ENCODE data around the gene KLK5. TPM values are rescaled to one million over a fixed set of nuclear protein-coding genes. Genes with fewer than 3 reads are reported as not detected.

Gene KLK5
- total RNA-seq, 1 donor from 2014 or later = 3.4 TPM

DNA sequence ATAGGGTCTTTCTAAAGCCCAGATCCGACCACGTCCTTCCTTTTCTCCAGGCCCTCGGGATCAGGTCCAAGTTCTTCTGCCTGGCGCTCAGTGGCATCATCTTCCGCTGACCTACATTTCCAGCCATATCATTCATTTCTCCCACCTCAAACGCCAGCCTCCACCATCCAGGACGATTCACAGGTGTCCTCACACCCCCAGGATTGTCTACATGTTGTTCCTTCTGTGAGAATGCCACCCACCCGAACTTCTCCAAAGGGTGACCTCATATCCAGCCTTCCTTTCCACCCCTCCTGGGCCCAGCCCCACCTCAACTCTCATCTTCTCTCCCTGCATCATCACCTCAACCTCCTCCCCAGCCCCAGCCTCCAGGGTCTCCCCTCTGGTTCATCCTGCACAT lies 4.7 kb upstream of the KLK5 start:
- FAIRE-seq = peak; percentile 62
- no peak for DNase-seq (ENCODE audit: low read depth)
- Histone ChIP-seq H3K4me3 (ENCODE audit: low read depth, low read length) (no peak overlapping the region), H3K27me3 (ENCODE audit: control insufficient read depth, insufficient read depth, low read length) (peaks cover 2% of the 10 kb centered on the region), H3K36me3 (ENCODE audit: control insufficient read depth, insufficient read depth, low read length) (no peaks in the 10 kb centered on the region)
- TF ChIP-seq, protein P1, sequence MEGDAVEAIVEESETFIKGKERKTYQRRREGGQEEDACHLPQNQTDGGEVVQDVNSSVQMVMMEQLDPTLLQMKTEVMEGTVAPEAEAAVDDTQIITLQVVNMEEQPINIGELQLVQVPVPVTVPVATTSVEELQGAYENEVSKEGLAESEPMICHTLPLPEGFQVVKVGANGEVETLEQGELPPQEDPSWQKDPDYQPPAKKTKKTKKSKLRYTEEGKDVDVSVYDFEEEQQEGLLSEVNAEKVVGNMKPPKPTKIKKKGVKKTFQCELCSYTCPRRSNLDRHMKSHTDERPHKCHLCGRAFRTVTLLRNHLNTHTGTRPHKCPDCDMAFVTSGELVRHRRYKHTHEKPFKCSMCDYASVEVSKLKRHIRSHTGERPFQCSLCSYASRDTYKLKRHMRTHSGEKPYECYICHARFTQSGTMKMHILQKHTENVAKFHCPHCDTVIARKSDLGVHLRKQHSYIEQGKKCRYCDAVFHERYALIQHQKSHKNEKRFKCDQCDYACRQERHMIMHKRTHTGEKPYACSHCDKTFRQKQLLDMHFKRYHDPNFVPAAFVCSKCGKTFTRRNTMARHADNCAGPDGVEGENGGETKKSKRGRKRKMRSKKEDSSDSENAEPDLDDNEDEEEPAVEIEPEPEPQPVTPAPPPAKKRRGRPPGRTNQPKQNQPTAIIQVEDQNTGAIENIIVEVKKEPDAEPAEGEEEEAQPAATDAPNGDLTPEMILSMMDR (IDR thresholded peaks at IDR 0.05; ENCODE audit: insufficient read depth, low read length, severe bottlenecking) = no peak

DNA sequence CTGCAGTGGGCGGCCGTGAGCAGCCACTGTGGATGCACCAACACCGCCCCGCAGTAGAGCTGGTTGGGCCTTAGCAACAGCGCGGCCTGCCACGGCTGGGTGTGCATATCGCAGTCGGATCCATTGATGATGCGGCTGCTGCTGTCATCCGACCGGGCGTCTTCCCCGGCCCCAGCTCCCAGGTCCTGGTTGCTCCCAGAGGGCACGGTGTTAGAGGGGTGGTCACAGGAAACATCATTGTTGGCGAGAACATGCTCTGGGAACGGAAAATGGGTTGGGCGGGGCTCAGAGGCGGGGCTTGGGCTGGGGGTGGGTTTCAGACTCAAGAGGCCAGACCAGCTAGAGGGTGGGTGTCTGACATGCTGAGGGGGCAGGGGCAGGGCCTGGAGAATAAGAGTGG lies 3.0 kb downstream of the KLK5 start:
- DNase-seq (ENCODE audit: low read depth) = no peak
- H3K27me3 ChIP-seq (ENCODE audit: control insufficient read depth, insufficient read depth, low read length) = no peaks in the 10 kb centered on the region
- no peaks in the 10 kb centered on the region for H3K36me3 ChIP-seq (ENCODE audit: control insufficient read depth, insufficient read depth, low read length)
- no peak overlapping the region for H3K4me3 ChIP-seq (ENCODE audit: low read depth, low read length)
- TF ChIP-seq, protein P1 (IDR thresholded peaks at IDR 0.05; ENCODE audit: insufficient read depth, low read length, severe bottlenecking) = no peak
- no peak for FAIRE-seq

DNA sequence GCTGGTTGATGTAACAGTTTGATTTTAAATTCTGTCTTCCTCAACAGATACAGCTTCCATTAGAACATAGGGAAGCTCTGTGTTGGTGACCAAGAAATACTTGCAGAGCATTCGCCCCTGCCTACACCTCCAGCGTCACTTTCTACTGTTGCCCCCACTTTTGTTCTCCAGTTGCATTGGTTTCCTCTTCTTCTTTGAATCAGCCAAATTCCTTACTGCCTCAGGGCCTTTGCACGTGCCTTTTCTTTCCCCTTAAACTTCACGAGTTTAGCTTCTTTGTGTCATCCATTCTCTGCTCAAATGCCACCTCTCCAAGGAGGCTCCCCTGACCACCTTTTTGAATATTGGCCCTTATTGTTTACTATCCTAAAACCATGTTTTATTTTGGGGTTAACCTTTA lies 5.7 kb downstream of the KLK5 start:
- FAIRE-seq (no peak), DNase-seq (ENCODE audit: low read depth) (no peak)
- no peaks in the 10 kb centered on the region for H3K36me3 ChIP-seq (ENCODE audit: control insufficient read depth, insufficient read depth, low read length)
- TF ChIP-seq, protein P1 (IDR thresholded peaks at IDR 0.05; ENCODE audit: insufficient read depth, low read length, severe bottlenecking) = no peak
- no peak overlapping the region for H3K4me3 ChIP-seq (ENCODE audit: low read depth, low read length)
- H3K27me3 ChIP-seq (ENCODE audit: control insufficient read depth, insufficient read depth, low read length) = no peaks in the 10 kb centered on the region

DNA sequence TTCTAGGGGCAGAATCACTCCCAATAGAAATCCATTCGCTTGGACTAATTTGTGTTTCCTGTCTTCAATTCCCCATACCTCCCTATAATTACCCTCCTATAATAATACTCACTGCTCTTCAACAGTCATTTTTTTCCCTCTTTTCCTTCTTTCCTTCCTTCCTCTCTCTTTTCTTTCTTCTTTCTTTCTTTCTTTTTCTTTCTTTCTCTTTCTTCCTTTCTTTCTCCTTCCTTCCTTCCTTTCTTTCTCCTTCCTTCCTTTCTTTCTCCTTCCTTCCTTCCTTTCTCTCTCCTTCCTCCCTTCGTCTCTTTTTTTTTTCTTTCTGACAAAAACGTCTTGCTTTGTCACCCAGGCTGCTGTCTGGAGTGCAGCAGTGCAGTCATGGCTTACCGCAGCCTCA lies 8.0 kb downstream of the KLK5 start:
- H3K27me3 ChIP-seq (ENCODE audit: control insufficient read depth, insufficient read depth, low read length) = no peaks in the 10 kb centered on the region
- FAIRE-seq (no peak), DNase-seq (ENCODE audit: low read depth) (no peak)
- no peak overlapping the region for H3K4me3 ChIP-seq (ENCODE audit: low read depth, low read length)
- TF ChIP-seq, protein P1 (IDR thresholded peaks at IDR 0.05; ENCODE audit: insufficient read depth, low read length, severe bottlenecking) = no peak
- H3K36me3 ChIP-seq (ENCODE audit: control insufficient read depth, insufficient read depth, low read length) = no peaks in the 10 kb centered on the region

DNA sequence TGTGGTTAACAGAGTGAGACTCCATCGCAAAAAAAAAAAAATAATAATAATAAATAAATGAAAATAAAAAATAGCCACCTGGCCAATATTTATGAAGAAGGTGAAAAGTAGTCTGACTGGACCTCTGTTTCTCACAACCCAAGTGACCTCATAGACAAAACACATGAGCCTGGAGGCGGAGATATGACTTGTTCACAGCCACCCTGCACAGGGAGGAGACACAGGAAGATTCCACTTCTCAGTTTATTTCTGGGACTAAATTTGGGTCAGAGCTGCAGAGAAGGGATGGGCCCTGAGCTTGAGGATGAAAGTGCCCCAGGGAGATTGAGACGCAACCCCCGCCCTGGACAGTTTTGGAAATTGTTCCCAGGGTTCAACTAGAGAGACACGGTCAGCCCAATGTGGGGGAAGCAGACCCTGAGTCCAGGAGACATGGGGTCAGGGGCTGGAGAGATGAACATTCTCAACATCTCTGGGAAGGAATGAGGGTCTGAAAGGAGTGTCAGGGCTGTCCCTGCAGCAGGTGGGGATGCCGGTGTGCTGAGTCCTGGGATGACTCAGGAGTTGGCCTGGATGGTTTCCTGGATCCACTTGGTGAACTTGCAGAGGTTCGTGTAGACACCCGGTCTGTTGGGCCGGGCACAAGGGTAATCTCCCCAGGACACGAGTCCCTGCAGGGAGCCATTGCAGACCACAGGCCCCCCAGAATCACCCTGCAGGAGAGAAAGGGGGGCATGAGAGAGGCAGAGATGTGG lies 9.6 kb downstream of the KLK5 start:
- TF ChIP-seq, protein P1 (IDR thresholded peaks at IDR 0.05; ENCODE audit: insufficient read depth, low read length, severe bottlenecking) = no peak
- DNase-seq (ENCODE audit: low read depth) = peak; percentile 37
- Histone ChIP-seq H3K27me3 (ENCODE audit: control insufficient read depth, insufficient read depth, low read length) (no peaks in the 10 kb centered on the region), H3K36me3 (ENCODE audit: control insufficient read depth, insufficient read depth, low read length) (no peaks in the 10 kb centered on the region), H3K4me3 (ENCODE audit: low read depth, low read length) (no peak overlapping the region)
- no peak for FAIRE-seq

DNA sequence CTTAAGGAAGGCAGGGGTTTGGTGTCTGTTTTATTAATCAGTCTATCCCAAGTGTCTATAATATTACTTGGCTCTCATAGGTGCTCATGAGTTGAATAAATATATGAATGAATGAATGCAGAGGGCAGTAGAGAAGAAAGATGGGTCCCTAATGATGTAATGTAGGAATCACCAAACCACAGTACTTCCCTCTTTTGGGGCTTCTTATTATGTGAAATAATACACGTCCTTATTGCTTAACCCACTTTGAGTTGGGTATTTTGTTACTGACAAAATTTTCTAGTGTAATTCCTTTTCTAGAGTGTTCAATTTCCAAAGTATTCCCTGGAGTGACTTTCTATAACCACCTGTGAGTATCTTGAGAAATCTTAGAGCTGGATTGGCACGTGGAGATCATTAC lies 13.2 kb downstream of the KLK5 start:
- no peaks in the 10 kb centered on the region for H3K27me3 ChIP-seq (ENCODE audit: control insufficient read depth, insufficient read depth, low read length)
- H3K36me3 ChIP-seq (ENCODE audit: control insufficient read depth, insufficient read depth, low read length) = no peaks in the 10 kb centered on the region
- FAIRE-seq (no peak), DNase-seq (ENCODE audit: low read depth) (no peak)
- TF ChIP-seq, protein P1 (IDR thresholded peaks at IDR 0.05; ENCODE audit: insufficient read depth, low read length, severe bottlenecking) = no peak
- H3K4me3 ChIP-seq (ENCODE audit: low read depth, low read length) = no peak overlapping the region

All from bronchial epithelial cell (primary cell).